Heart left ventricle (tissue), 13 donors: ENCODE measurements around the gene SBSN.

Source experiments
- CTCF ChIP-seq, 12 donors: fragments of 200-600 bp; sonication (generic) in 4 of 12; IDR thresholded peaks; one replicate each; pipeline versions ENCODE4 v1.5.0 to v1.8.0; 2018 to 2022; ENCODE audit warnings: antibody characterized with exemption in 12 of 12, mild to moderate bottlenecking in 5 of 12
- POLR2A ChIP-seq, 2 donors: fragments of 450-650 bp; IDR thresholded peaks; one replicate each; pipeline ENCODE4 v1.6.1; 2017; ENCODE audit warnings: antibody characterized with exemption in 2 of 2, mild to moderate bottlenecking in 2 of 2, moderate library complexity in 2 of 2
- donor health status: ischemic (EF 13 %, LVEDD 7.1; RV severe dilation, severe dysfunction).
- donor health status: DM: no; HTN: yes; CAD: no.
- donor health status: DM: no; HTN: no; CAD: no.
- donor health status: ischemic (EF 25% LVEDD 6.9; RV normal size, moderate dysfunction).
- donor health status: ischemic (EF 25% LVEDD 5.7; RV mildly dilated, moderate dysfunction).
- donor health status: ischemic (EF 35%, LVEDD 5.7; RV mildly dilated, moderate dysfunction).
- donor health status: nonischemic (EF 11% LVEDD 7.7; RV severe dilation, severe dysfunction).
- donor health status: DM: yes; HTN: yes; CAD: no.
- donor health status: PGD.
- donor health status: ischemic (EF 29% LVEDD 5.4; RV normal size, mild dysfunction).
- donor health status: nonischemic (EF 23%, LVEDD 6.1; RV moderate dilation, normal function).

- no peak for TF ChIP-seq CTCF (IDR thresholded peaks at IDR 0.05)
- TF ChIP-seq POLR2A (IDR thresholded peaks at IDR 0.05): no peak
Observed at GRCh38 chr19:35533822-35534392, 5.8 kb upstream of the SBSN start.
